Bronchial epithelial cell (primary cell): ENCODE results near the gene HOXB5. TPM values are rescaled to one million over a fixed set of nuclear protein-coding genes. Genes with fewer than 3 reads are reported as not detected.

ENCODE experiments used
- DNase-seq: peaks from one replicate; pipeline ENCODE4 v3.0.0-alpha.2; 2010; ENCODE audit warnings: low read depth
- FAIRE-seq: peaks from 2 replicates; lab custom pipeline; 2011; peaks lifted over from hg19 to GRCh38; lab: Jason Lieb, UNC
- H3K27me3 ChIP-seq: 2 replicates; pipeline ENCODE4 v1.5.1; 2011; ENCODE audit warnings: low read length; ENCODE audit not compliant: control insufficient read depth, insufficient read depth
- H3K36me3 ChIP-seq: 2 replicates; pipeline ENCODE4 v1.5.1; 2011; ENCODE audit warnings: low read length; ENCODE audit not compliant: control insufficient read depth, insufficient read depth
- H3K4me3 ChIP-seq: 2 replicates; pipeline ENCODE4 v1.5.1; 2011; ENCODE audit warnings: mild to moderate bottlenecking, low read depth, low read length, control low read depth
- total RNA-seq: library from RNA; depleted of rRNA; stranded (reverse); fragments of >200 nt; gene quantifications from 2 replicates; pipeline ENCODE4 v1.2.1, GENCODE V29; 2014
- TF ChIP-seq, protein P1 (sequence below): IDR thresholded peaks from 2 replicates; pipeline ENCODE4 v1.5.1; 2011; ENCODE audit warnings: mild to moderate bottlenecking, moderate library complexity, low read length, control low read depth, inconsistent platforms; ENCODE audit not compliant: insufficient read depth, severe bottlenecking

Gene HOXB5
- total RNA-seq, 1 donor from 2014 or later = not detected

GRCh38 chr17:48579760-48580554 lies 13.6 kb downstream of the HOXB5 start:
- TF ChIP-seq, protein P1, sequence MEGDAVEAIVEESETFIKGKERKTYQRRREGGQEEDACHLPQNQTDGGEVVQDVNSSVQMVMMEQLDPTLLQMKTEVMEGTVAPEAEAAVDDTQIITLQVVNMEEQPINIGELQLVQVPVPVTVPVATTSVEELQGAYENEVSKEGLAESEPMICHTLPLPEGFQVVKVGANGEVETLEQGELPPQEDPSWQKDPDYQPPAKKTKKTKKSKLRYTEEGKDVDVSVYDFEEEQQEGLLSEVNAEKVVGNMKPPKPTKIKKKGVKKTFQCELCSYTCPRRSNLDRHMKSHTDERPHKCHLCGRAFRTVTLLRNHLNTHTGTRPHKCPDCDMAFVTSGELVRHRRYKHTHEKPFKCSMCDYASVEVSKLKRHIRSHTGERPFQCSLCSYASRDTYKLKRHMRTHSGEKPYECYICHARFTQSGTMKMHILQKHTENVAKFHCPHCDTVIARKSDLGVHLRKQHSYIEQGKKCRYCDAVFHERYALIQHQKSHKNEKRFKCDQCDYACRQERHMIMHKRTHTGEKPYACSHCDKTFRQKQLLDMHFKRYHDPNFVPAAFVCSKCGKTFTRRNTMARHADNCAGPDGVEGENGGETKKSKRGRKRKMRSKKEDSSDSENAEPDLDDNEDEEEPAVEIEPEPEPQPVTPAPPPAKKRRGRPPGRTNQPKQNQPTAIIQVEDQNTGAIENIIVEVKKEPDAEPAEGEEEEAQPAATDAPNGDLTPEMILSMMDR = no peak
- DNase-seq = peak; percentile 2
- Histone ChIP-seq H3K4me3 (no peak overlapping the region), H3K27me3 (peaks cover 84% of the 10 kb centered on the region), H3K36me3 (no peaks in the 10 kb centered on the region)
- no peak for FAIRE-seq

DNA sequence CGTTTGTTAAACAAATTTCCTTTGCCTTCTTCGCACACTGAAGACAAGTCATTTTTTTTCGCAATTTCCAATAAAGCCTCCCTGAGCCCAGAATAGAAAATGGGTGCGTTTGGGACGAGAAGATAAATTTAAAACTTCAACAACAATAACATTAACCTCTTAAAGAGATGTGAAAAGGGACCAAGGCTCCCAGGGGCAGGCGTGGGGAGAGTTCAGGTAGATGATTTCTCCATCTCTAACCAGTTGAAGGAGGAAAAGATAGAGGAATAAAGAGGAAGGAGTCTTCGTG lies 14.2 kb downstream of the HOXB5 start:
- TF ChIP-seq, protein P1 = no peak
- H3K27me3 ChIP-seq = peaks cover 84% of the 10 kb centered on the region
- peak; percentile 2 for DNase-seq
- H3K36me3 ChIP-seq = no peaks in the 10 kb centered on the region
- no peak overlapping the region for H3K4me3 ChIP-seq
- no peak for FAIRE-seq

GRCh38 chr17:48578616-48579470 lies 14.7 kb downstream of the HOXB5 start:
- peak; percentile 23 for FAIRE-seq

DNA sequence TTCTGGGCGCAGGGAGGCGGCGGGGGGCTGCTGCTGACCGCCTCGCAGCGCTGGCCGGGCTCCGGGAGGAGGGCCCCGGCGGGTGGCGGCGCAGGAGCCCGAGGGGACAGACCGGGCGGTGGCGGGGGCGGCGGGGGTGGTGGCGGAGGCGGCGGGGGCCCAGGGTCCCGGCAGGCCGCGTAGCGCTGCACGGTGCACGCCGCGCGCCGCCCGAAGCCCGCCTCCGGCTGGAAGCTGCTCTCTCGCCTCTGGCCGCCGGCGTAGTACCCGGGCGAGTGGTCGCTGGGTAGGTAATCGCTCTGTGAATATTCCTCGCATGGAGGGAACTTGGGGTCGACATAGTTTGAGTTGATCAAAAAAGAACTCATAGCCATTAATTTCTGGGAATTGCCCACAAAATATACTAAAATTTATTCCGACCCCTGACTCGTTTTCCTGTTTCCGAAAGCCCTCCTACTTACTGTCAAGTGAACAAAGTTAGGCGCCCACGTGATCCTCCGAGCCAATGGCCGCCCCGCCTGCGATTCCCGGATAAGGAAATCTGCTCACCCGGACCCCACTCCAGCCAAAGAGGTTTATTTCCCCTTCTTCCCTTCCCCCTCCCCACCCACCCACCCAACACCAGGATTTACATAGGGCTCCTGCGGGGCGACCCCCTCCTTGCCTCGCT lies 15.5 kb downstream of the HOXB5 start, which contains the start of gene HOXB4:
HOXB4 (minus strand) TSS at position 405 of the 670 bp plus-strand sequence; CDS start at position 374, 31 bp downstream.
- Histone ChIP-seq H3K4me3 (no peak within 1 kb of the TSS), H3K27me3 (peaks cover 85% of the 10 kb centered on the region), H3K36me3 (no peaks in the 10 kb centered on the region)
- TF ChIP-seq, protein P1 = no peak
- FAIRE-seq = no peak
- no peak for DNase-seq

More at GRCh38 chr17:48578616-48579470, 14.7 kb downstream of the HOXB5 start:
- Histone ChIP-seq H3K4me3 (no peak overlapping the region), H3K27me3 (peaks cover 86% of the 10 kb centered on the region), H3K36me3 (no peaks in the 10 kb centered on the region)
- no peak for DNase-seq
- TF ChIP-seq, protein P1 = no peak

- H3K4me3 ChIP-seq = no peak overlapping the region
- no peaks in the 10 kb centered on the region for H3K36me3 ChIP-seq
- H3K27me3 ChIP-seq = peaks cover 86% of the 10 kb centered on the region
- FAIRE-seq = no peak
- no peak for DNase-seq
- TF ChIP-seq, protein P1 = no peak
Measured at GRCh38 chr17:48577330-48577945, 16.1 kb downstream of the HOXB5 start.
